Femur (tissue), 1 donor: ENCODE results near the gene GBGT1.

Experiments
- DNase-seq: peaks from one replicate; pipeline ENCODE4 v3.0.0-alpha.2; 2017

Gene GBGT1

GRCh38 chr9:133111808-133112662 lies 51.7 kb downstream of the GBGT1 start:
- peak; percentile 13 for DNase-seq

GRCh38 chr9:133109931-133110650 lies 53.6 kb downstream of the GBGT1 start:
- DNase-seq: peak; percentile 14

GRCh38 chr9:133108794-133109641 lies 54.7 kb downstream of the GBGT1 start:
- peak; percentile 17 for DNase-seq

- no peak for DNase-seq
Observed at GRCh38 chr9:133107961-133108793, 55.5 kb downstream of the GBGT1 start.

GRCh38 chr9:133107245-133107722 lies 56.4 kb downstream of the GBGT1 start:
- DNase-seq: no peak

GRCh38 chr9:133106511-133107244 lies 57.0 kb downstream of the GBGT1 start:
- peak; percentile 14 for DNase-seq

- DNase-seq: peak; percentile 13
Observed at GRCh38 chr9:133105461-133105770, 58.3 kb downstream of the GBGT1 start.

- DNase-seq: peak; percentile 21
Observed at GRCh38 chr9:133104718-133105460, 58.8 kb downstream of the GBGT1 start.

- peak; percentile 25 for DNase-seq
Observed at GRCh38 chr9:133103987-133104505, 59.7 kb downstream of the GBGT1 start.

GRCh38 chr9:133103183-133103986 lies 60.3 kb downstream of the GBGT1 start:
- DNase-seq: peak; percentile 79
